ENCODE results near the gene KIT.

- TF ChIP-seq CTCF (IDR thresholded peaks at IDR 0.05; ENCODE audit: poor library complexity) (no peak), EZH2 (IDR thresholded peaks at IDR 0.05; ENCODE audit: borderline replicate concordance) (no peak), EZH2phosphoT487 (IDR thresholded peaks at IDR 0.05; ENCODE audit: low read depth, severe bottlenecking, unreplicated experiment) (no peak)
Measured at GRCh38 chr4:54662123-54662522, 4.4 kb downstream of the KIT start.
